OCI-LY3 (cell line): ENCODE measurements around the gene OTX2.

Experiments used
- EZH2phosphoT487 ChIP-seq: fragments of 200-600 bp; shearing (Covaris generic); IDR thresholded peaks from 2 replicates; pipeline ENCODE4 v1.6.1; 2018; ENCODE audit warnings: antibody characterized with exemption, mixed run types, low read depth
- TF ChIP-seq, protein P1 (sequence below): fragments of 200-600, 300-600 bp; sonication (generic); IDR thresholded peaks from 2 replicates; pipeline ENCODE4 v1.5.1; 2014; ENCODE audit warnings: antibody characterized with exemption, low read length, low read depth

DNA sequence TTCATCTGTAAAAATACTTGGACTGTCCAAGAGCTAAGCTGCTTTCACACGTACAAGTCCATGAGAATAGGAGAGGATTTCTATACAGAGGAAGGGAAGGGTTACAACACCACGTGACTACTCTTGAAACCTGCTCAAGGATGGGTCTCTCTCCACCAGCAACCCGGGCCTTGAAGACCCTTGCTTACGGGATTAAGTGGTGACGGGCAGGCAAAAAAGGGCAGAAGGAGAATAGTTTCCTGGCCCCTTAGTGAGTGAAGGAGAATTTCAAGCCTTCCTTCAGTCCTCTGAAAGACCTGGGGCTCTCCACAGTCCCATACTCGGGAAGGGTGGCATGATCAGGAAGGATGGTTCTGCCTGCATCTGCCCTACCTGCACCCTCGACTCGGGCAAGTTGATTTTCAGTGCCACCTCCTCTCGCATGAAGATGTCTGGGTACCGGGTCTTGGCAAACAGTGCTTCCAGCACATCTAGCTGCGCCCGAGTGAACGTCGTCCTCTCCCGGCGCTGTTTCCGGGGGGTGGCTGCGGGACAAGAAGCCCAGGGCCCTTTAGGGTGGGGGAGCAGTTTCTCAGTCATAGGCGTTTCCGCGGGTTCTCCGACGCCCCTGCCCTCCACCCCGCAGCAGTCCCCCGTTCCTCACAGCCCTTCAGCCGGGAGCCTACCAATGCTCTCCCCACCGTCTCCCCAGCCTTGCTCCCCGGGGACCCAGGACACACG is 6.3 kb downstream of the OTX2 start:
- TF ChIP-seq, protein P1, sequence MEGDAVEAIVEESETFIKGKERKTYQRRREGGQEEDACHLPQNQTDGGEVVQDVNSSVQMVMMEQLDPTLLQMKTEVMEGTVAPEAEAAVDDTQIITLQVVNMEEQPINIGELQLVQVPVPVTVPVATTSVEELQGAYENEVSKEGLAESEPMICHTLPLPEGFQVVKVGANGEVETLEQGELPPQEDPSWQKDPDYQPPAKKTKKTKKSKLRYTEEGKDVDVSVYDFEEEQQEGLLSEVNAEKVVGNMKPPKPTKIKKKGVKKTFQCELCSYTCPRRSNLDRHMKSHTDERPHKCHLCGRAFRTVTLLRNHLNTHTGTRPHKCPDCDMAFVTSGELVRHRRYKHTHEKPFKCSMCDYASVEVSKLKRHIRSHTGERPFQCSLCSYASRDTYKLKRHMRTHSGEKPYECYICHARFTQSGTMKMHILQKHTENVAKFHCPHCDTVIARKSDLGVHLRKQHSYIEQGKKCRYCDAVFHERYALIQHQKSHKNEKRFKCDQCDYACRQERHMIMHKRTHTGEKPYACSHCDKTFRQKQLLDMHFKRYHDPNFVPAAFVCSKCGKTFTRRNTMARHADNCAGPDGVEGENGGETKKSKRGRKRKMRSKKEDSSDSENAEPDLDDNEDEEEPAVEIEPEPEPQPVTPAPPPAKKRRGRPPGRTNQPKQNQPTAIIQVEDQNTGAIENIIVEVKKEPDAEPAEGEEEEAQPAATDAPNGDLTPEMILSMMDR, result no peak
- no peak for TF ChIP-seq EZH2phosphoT487
